ENCODE data around the gene FBXW10B. TPM values are rescaled to one million over a fixed set of nuclear protein-coding genes. Genes with fewer than 3 reads are reported as not detected.
"Not testable (repeated sequence)": the region's sequence is repeated elsewhere in the genome, so short reads cannot be mapped to it uniquely, and the experiment has no call there.

FBXW10B gene
- total and polyA plus RNA-seq, 10 donors, result 0.28 to 1.4 (median 0.66) TPM

GRCh38 chr17:15657868-15658267 lies 38.4 kb upstream of the FBXW10B start:
- intact Hi-C loops (cut with DNase I; ENCODE audit: low total_unique reads), result no loop called here
- no peak overlapping the region for H3K27ac ChIP-seq
- no peak for DNase-seq
- no peaks in the 10 kb centered on the region for H3K9me3 ChIP-seq
- no peaks in the 10 kb centered on the region for H3K27me3 ChIP-seq (replicated peaks in 1 of 7)
- TF ChIP-seq POLR2AphosphoS5 (IDR thresholded peaks at IDR 0.05), result no peak
- no peak for TF ChIP-seq POLR2A (IDR thresholded peaks at IDR 0.05)
- no peak for TF ChIP-seq CTCF (IDR thresholded peaks at IDR 0.05 in 8 of 11, conservative IDR thresholded peaks at IDR 0.05 in 3 of 11)
- peaks cover 0 to 23% (median 0%) of the 10 kb centered on the region in 6 donors for H3K36me3 ChIP-seq
- H3K4me1 ChIP-seq, result peaks cover 0 to 7% (median 0%) of the 10 kb centered on the region in 6 donors
- H3K4me3 ChIP-seq, result no peak overlapping the region

- no peak overlapping the region for H3K4me3 ChIP-seq
- H3K27ac ChIP-seq, result no peak overlapping the region
- no peak for DNase-seq
- H3K27me3 ChIP-seq (replicated peaks in 1 of 7), result no peaks in the 10 kb centered on the region
- WGBS, 5 donors, result 61 to 77% (median 70%) methylated on average over 3 of the region's 3 CpGs
- no peaks in the 10 kb centered on the region for H3K9me3 ChIP-seq
- H3K36me3 ChIP-seq, result peaks cover 0 to 15% (median 0%) of the 10 kb centered on the region in 6 donors
- peaks cover 2 to 28% (median 14%) of the 10 kb centered on the region in 6 donors for H3K4me1 ChIP-seq
- no peak for TF ChIP-seq POLR2AphosphoS5 (IDR thresholded peaks at IDR 0.05)
- intact Hi-C loops (cut with DNase I; ENCODE audit: low total_unique reads), result no loop called here
Observed at GRCh38 chr17:15654886-15655561, 35.5 kb upstream of the FBXW10B start.

GRCh38 chr17:15654401-15654800 lies 34.9 kb upstream of the FBXW10B start:
- 69 to 90% (median 78%) methylated on average over 3 of the region's 3 CpGs for WGBS, 5 donors
- H3K9me3 ChIP-seq; H3K36me3 ChIP-seq; H3K27ac ChIP-seq; intact Hi-C loops (cut with DNase I; ENCODE audit: low total_unique reads); H3K27me3 ChIP-seq (replicated peaks in 1 of 7); H3K4me3 ChIP-seq; DNase-seq: not testable (repeated sequence)
- peaks cover 2 to 28% (median 16%) of the 10 kb centered on the region in 6 donors for H3K4me1 ChIP-seq

GRCh38 chr17:15652960-15653359 lies 33.5 kb upstream of the FBXW10B start:
- no peak for DNase-seq
- Histone ChIP-seq H3K36me3 (no peaks in the 10 kb centered on the region), H3K27ac (no peak overlapping the region), H3K4me1 (peaks cover 2 to 37% (median 16%) of the 10 kb centered on the region in 6 donors), H3K9me3 (no peaks in the 10 kb centered on the region), H3K27me3 (replicated peaks in 1 of 7) (no peaks in the 10 kb centered on the region), H3K4me3 (no peak overlapping the region)
- intact Hi-C loops (cut with DNase I; ENCODE audit: low total_unique reads), result no loop called here
- 89 to 96% (median 91%) methylated on average over 6 of the region's 6 CpGs for WGBS, 5 donors
- TF ChIP-seq POLR2A (IDR thresholded peaks at IDR 0.05) (no peak), CTCF (IDR thresholded peaks at IDR 0.05 in 8 of 11, conservative IDR thresholded peaks at IDR 0.05 in 3 of 11) (no peak), POLR2AphosphoS5 (IDR thresholded peaks at IDR 0.05) (no peak)

GRCh38 chr17:15651583-15652110 lies 32.1 kb upstream of the FBXW10B start:
- intact Hi-C loops (cut with DNase I; ENCODE audit: low total_unique reads), result no loop called here
- H3K27ac ChIP-seq, result peak overlapping the region in 7 of 8 donors; percentile 53 to 77 (median 67)
- no peaks in the 10 kb centered on the region for H3K27me3 ChIP-seq (replicated peaks in 1 of 7)
- no peaks in the 10 kb centered on the region for H3K36me3 ChIP-seq
- H3K9me3 ChIP-seq, result no peaks in the 10 kb centered on the region
- peak; percentile 90 for DNase-seq
- WGBS, 5 donors, result 4 to 9% (median 6%) methylated on average over 8 of the region's 8 CpGs
- TF ChIP-seq POLR2A (IDR thresholded peaks at IDR 0.05) (no peak), POLR2AphosphoS5 (IDR thresholded peaks at IDR 0.05) (peak; percentile 60 to 83 (median 81)), CTCF (IDR thresholded peaks at IDR 0.05 in 8 of 11, conservative IDR thresholded peaks at IDR 0.05 in 3 of 11) (no peak)
- peaks cover 2 to 37% (median 16%) of the 10 kb centered on the region in 6 donors for H3K4me1 ChIP-seq
- peak overlapping the region; percentile 19 to 60 (median 36) for H3K4me3 ChIP-seq
